Measurements from ENCODE around the gene SND1. TPM values are rescaled to one million over a fixed set of nuclear protein-coding genes. Genes with fewer than 3 reads are reported as not detected.

The SND1 gene
- total RNA-seq, 3 donors from 2014 or later, result 83.5 to 131 (median 120) TPM

DNA sequence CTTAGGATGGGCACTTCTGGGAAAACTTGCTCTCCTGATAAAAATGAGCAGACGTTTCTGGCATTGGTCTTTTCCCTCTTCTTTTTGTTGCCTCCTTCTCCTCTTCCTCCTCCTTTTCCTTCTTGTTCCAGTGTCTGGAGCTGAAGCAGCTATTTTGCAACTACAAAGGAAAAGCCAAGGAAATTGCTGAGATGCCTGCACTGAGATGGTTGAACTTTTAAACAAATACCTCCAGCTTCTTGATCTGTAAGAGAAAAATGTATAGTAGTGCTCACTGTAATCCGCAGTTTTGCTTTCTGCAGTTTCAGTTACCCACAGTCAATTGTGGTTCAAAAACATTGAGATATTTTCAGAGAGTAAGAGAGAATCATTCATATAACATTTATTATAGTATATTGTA lies 7.5 kb upstream of the SND1 start:
- no peaks in the 10 kb centered on the region for H3K36me3 ChIP-seq
- no peaks in the 10 kb centered on the region for H3K27me3 ChIP-seq
- TF ChIP-seq POLR2AphosphoS5 (IDR thresholded peaks at IDR 0.05), result no peak
- TF ChIP-seq, protein P1, sequence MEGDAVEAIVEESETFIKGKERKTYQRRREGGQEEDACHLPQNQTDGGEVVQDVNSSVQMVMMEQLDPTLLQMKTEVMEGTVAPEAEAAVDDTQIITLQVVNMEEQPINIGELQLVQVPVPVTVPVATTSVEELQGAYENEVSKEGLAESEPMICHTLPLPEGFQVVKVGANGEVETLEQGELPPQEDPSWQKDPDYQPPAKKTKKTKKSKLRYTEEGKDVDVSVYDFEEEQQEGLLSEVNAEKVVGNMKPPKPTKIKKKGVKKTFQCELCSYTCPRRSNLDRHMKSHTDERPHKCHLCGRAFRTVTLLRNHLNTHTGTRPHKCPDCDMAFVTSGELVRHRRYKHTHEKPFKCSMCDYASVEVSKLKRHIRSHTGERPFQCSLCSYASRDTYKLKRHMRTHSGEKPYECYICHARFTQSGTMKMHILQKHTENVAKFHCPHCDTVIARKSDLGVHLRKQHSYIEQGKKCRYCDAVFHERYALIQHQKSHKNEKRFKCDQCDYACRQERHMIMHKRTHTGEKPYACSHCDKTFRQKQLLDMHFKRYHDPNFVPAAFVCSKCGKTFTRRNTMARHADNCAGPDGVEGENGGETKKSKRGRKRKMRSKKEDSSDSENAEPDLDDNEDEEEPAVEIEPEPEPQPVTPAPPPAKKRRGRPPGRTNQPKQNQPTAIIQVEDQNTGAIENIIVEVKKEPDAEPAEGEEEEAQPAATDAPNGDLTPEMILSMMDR (IDR thresholded peaks at IDR 0.05), result no peak
- no peak for TF ChIP-seq POLR2A (IDR thresholded peaks at IDR 0.05)
- H3K4me1 ChIP-seq, result no peaks in the 10 kb centered on the region
- H3K27ac ChIP-seq, result no peak overlapping the region
- intact Hi-C loops (cut with DNase I; ENCODE audit: low total_unique reads), result no loop called here
- no peak overlapping the region for H3K4me3 ChIP-seq
- DNase-seq (ENCODE audit: low spot score in 2 of 2), result no peak
- no peaks in the 10 kb centered on the region for H3K9me3 ChIP-seq

GRCh38 chr7:127647636-127648035 lies 4.4 kb upstream of the SND1 start:
- Histone ChIP-seq H3K36me3 (no peaks in the 10 kb centered on the region), H3K4me3 (no peak overlapping the region), H3K4me1 (no peaks in the 10 kb centered on the region), H3K27ac (no peak overlapping the region), H3K9me3 (no peaks in the 10 kb centered on the region), H3K27me3 (no peaks in the 10 kb centered on the region)
- no peak for TF ChIP-seq POLR2AphosphoS5 (IDR thresholded peaks at IDR 0.05)
- TF ChIP-seq, protein P1 (IDR thresholded peaks at IDR 0.05), result no peak
- TF ChIP-seq POLR2A (IDR thresholded peaks at IDR 0.05), result no peak
- DNase-seq (ENCODE audit: low spot score in 2 of 2), result no peak
- intact Hi-C loops (cut with DNase I; ENCODE audit: low total_unique reads), result no loop called here

- Histone ChIP-seq H3K27ac (no peak overlapping the region), H3K4me3 (no peak overlapping the region), H3K9me3 (no peaks in the 10 kb centered on the region), H3K36me3 (no peaks in the 10 kb centered on the region), H3K4me1 (no peaks in the 10 kb centered on the region), H3K27me3 (no peaks in the 10 kb centered on the region)
- TF ChIP-seq POLR2AphosphoS5 (IDR thresholded peaks at IDR 0.05), result no peak
- TF ChIP-seq POLR2A (IDR thresholded peaks at IDR 0.05), result no peak
- TF ChIP-seq, protein P1 (IDR thresholded peaks at IDR 0.05), result no peak
- DNase-seq (ENCODE audit: low spot score in 2 of 2), result no peak
- intact Hi-C loops (cut with DNase I; ENCODE audit: low total_unique reads), result no loop called here
Observed at GRCh38 chr7:127648986-127649385, 3.0 kb upstream of the SND1 start.

DNA sequence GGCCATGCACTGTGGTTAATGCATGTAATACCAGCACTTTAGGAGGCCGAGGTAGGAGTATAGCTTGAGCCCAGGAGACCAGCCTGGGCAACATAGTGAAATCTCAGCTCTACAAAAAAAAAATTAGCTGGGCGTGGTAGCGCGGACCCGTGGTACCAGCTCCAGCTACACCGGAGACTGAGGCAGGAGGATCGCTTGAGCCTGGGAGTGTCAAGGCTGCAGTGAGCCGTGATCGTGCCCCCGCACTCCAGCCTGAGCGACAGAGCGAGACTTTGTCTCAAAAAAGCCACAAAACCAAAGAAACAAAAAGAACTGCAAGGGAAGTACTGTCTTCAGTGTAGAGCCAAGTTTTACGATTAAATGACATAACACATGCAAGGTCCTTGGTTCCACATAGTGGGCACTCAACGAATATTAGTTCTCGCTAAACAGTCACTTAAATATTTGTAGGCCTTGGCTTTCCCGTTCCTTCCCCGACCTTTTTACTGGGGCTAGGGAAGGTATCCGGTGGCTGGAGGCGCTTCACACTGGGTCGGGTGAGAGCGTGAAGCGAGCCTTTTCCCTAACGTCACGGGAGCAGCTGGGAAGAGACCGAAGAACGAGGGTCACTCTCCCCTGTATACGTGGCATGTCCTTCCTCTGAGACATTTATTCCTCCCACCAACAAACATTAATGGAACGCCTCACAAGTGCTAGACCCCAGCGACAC lies 993 bp upstream of the SND1 start:
- Histone ChIP-seq H3K9me3 (no peaks in the 10 kb centered on the region), H3K4me3 (peak overlapping the region; percentile 78 to 95 (median 87)), H3K4me1 (no peaks in the 10 kb centered on the region), H3K36me3 (no peaks in the 10 kb centered on the region), H3K27me3 (no peaks in the 10 kb centered on the region), H3K27ac (peak overlapping the region; percentile 99)
- DNase-seq (ENCODE audit: low spot score in 2 of 2), result no peak
- intact Hi-C loops (cut with DNase I; ENCODE audit: low total_unique reads), result no loop called here
- TF ChIP-seq POLR2AphosphoS5 (IDR thresholded peaks at IDR 0.05) (no peak), POLR2A (IDR thresholded peaks at IDR 0.05) (no peak)
- TF ChIP-seq, protein P1 (IDR thresholded peaks at IDR 0.05), result no peak

GRCh38 chr7:127652333-127653248 lies 597 bp downstream of the SND1 start:
- DNase-seq (ENCODE audit: low spot score in 2 of 2), result no peak
- Histone ChIP-seq H3K4me1 (no peaks in the 10 kb centered on the region), H3K27me3 (no peaks in the 10 kb centered on the region), H3K27ac (peak overlapping the region; percentile 99), H3K9me3 (no peaks in the 10 kb centered on the region), H3K36me3 (no peaks in the 10 kb centered on the region), H3K4me3 (peak overlapping the region; percentile 78 to 95 (median 87))
- intact Hi-C loops (cut with DNase I; ENCODE audit: low total_unique reads), result no loop called here
- TF ChIP-seq, protein P1 (IDR thresholded peaks at IDR 0.05), result no peak
- TF ChIP-seq POLR2AphosphoS5 (IDR thresholded peaks at IDR 0.05), result no peak
- TF ChIP-seq POLR2A (IDR thresholded peaks at IDR 0.05), result no peak

Measured in breast epithelium (tissue), 4 donors.